Loucy (cell line): ENCODE measurements around the gene TUBA4A.

ENCODE experiments used
- H2AFZ ChIP-seq: fragments of 200-600 bp; sonication (generic); 2 replicates; pipeline ENCODE4 v1.6.0; 2016; ENCODE audit warnings: antibody characterized with exemption, mild to moderate bottlenecking, low read length, moderate library complexity
- H3F3A ChIP-seq: fragments of 200-600 bp; 2 replicates; pipeline ENCODE4 v1.6.0; 2016; ENCODE audit warnings: antibody characterized with exemption, low read depth, mild to moderate bottlenecking
- H3K27me3 ChIP-seq: fragments of 200-600 bp; sonication (generic); 2 replicates; pipeline ENCODE4 v1.6.1; 2014; ENCODE audit warnings: low read length, mild to moderate bottlenecking; ENCODE audit not compliant: insufficient read depth, poor library complexity, severe bottlenecking
- H3K36me3 ChIP-seq: fragments of 200-600 bp; sonication (generic); 2 replicates; pipeline ENCODE4 v1.6.1; 2016; ENCODE audit warnings: low read length; ENCODE audit not compliant: insufficient read depth
- H3K4me1 ChIP-seq: fragments of 200-600 bp; sonication (generic); 2 replicates; pipeline ENCODE4 v1.5.1; 2014; ENCODE audit warnings: low read length, mild to moderate bottlenecking; ENCODE audit not compliant: insufficient read depth, poor library complexity, severe bottlenecking
- H3K4me2 ChIP-seq: fragments of 200-600 bp; sonication (generic); 2 replicates; pipeline ENCODE4 v1.6.0; 2014; ENCODE audit warnings: antibody characterized with exemption, low read length, low read depth, mild to moderate bottlenecking; ENCODE audit not compliant: poor library complexity, severe bottlenecking
- H3K4me3 ChIP-seq: fragments of 200-600 bp; sonication (generic); 2 replicates; pipeline ENCODE4 v1.5.1; 2014; ENCODE audit warnings: low read length, mild to moderate bottlenecking, mixed read lengths; ENCODE audit not compliant: poor library complexity, severe bottlenecking
- H3K79me2 ChIP-seq: fragments of 200-600 bp; sonication (generic); 2 replicates; pipeline ENCODE4 v1.6.1; 2014; ENCODE audit warnings: low read length; ENCODE audit not compliant: insufficient read depth
- H3K9ac ChIP-seq: fragments of 200-600 bp; sonication (generic); 2 replicates; pipeline ENCODE4 v1.6.0; 2014; ENCODE audit warnings: mild to moderate bottlenecking, low read depth, low read length, moderate library complexity; ENCODE audit not compliant: poor library complexity, severe bottlenecking
- H3K9me2 ChIP-seq: fragments of 200-600 bp; sonication (generic); replicated peaks from 2 replicates; pipeline ENCODE4 v1.6.1; 2016; ENCODE audit warnings: low read depth, low read length, mixed read lengths
- H3K9me3 ChIP-seq: fragments of 200-600 bp; sonication (generic); 2 replicates; pipeline ENCODE4 v1.6.1; 2014; ENCODE audit warnings: mild to moderate bottlenecking, antibody characterized with exemption, low read length, low read depth; ENCODE audit not compliant: insufficient read depth
- H4K20me1 ChIP-seq: fragments of 200-600 bp; sonication (generic); 2 replicates; pipeline ENCODE4 v1.6.0; 2014; ENCODE audit warnings: antibody characterized with exemption, low read length, mild to moderate bottlenecking; ENCODE audit not compliant: insufficient read depth, poor library complexity, severe bottlenecking
- EZH2phosphoT487 ChIP-seq: fragments of 200-600 bp; IDR thresholded peaks from 2 replicates; pipeline ENCODE4 v1.6.1; 2018; ENCODE audit warnings: antibody characterized with exemption, mild to moderate bottlenecking, moderate library complexity, borderline replicate concordance
- TF ChIP-seq, protein P1 (sequence below): fragments of 200-600 bp; sonication (generic); conservative IDR thresholded peaks from 2 replicates; pipeline ENCODE4 v1.5.1; 2014; ENCODE audit warnings: mild to moderate bottlenecking, antibody characterized with exemption, low read length

The TUBA4A gene

DNA sequence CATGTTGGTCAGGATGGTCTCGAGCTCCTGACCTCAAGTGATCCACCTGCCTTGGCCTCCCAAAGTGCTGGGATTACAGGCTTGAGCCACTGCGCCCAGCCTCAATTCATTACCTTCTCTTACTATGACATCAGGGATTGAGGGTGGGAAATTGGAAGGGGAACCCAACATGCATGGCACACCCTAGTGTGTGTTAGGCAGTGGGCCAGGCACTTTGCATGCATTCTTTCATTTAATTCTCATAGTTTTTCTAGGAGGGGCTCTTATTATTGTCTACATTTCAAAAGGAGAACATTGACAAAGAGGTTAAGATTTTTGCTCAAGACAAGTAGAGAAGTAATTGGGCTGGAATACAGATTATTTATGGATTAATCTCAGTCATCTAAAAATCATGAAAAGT, 14.6 kb upstream of the TUBA4A start:
- Histone ChIP-seq H3K79me2 (no peaks in the 10 kb centered on the region), H3K27me3 (no peaks in the 10 kb centered on the region), H3K9ac (no peak overlapping the region), H3K36me3 (no peaks in the 10 kb centered on the region), H3K9me3 (no peaks in the 10 kb centered on the region), H3F3A (no peaks in the 10 kb centered on the region), H4K20me1 (no peaks in the 10 kb centered on the region), H3K4me2 (no peak overlapping the region), H3K4me3 (no peak overlapping the region), H3K9me2 (no peaks in the 10 kb centered on the region), H3K4me1 (no peaks in the 10 kb centered on the region), H2AFZ (no peak overlapping the region)
- no peak for TF ChIP-seq EZH2phosphoT487
- TF ChIP-seq, protein P1, sequence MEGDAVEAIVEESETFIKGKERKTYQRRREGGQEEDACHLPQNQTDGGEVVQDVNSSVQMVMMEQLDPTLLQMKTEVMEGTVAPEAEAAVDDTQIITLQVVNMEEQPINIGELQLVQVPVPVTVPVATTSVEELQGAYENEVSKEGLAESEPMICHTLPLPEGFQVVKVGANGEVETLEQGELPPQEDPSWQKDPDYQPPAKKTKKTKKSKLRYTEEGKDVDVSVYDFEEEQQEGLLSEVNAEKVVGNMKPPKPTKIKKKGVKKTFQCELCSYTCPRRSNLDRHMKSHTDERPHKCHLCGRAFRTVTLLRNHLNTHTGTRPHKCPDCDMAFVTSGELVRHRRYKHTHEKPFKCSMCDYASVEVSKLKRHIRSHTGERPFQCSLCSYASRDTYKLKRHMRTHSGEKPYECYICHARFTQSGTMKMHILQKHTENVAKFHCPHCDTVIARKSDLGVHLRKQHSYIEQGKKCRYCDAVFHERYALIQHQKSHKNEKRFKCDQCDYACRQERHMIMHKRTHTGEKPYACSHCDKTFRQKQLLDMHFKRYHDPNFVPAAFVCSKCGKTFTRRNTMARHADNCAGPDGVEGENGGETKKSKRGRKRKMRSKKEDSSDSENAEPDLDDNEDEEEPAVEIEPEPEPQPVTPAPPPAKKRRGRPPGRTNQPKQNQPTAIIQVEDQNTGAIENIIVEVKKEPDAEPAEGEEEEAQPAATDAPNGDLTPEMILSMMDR: no peak

DNA sequence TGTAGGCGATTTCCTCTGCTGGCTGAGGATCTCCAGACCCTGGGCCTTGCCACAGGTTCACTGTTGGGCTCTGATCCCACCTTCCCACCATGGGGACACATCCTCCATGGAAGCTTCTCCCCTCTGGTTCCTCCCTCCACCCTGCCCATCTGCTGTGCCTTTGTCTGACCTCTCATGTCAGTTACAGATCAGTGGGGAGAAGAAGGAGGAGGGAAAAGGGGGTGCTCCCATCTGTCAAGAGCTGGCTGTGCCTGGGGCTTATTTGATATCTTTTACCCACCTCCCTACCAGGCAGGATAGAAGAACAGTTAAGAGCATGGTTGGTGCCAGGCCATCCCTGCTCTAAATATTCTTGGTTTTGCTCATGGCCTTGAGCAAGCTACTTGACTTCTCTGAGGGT, 13.2 kb upstream of the TUBA4A start:
- no peaks in the 10 kb centered on the region for H3K79me2 ChIP-seq
- no peaks in the 10 kb centered on the region for H3K4me1 ChIP-seq
- no peak for TF ChIP-seq EZH2phosphoT487
- TF ChIP-seq, protein P1: no peak
- no peak overlapping the region for H3K4me3 ChIP-seq
- H2AFZ ChIP-seq: no peak overlapping the region
- H3K36me3 ChIP-seq: no peaks in the 10 kb centered on the region
- no peaks in the 10 kb centered on the region for H3K27me3 ChIP-seq
- H3F3A ChIP-seq: no peaks in the 10 kb centered on the region
- no peak overlapping the region for H3K9ac ChIP-seq
- no peaks in the 10 kb centered on the region for H3K9me2 ChIP-seq
- H3K9me3 ChIP-seq: no peaks in the 10 kb centered on the region
- H4K20me1 ChIP-seq: no peaks in the 10 kb centered on the region
- no peak overlapping the region for H3K4me2 ChIP-seq

DNA sequence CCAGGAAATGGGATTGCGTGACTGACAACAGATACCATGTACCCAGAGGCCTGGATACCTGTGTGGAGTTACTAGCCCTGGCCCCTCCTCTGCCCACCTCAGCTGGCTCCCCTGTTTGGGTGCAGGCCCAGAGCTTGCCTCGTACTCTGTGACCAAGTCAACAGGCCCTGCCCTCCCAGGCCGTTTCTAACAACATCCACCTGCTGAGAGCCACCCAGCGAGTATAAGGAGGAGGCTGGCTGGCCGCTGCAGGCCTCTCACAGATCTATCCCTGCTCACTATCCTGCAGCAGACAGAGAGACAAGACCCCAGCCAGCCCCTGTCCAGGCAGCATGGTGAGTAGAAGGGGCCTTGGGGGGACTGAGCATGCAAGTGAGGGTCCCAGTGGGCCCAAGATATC, 12.5 kb upstream of the TUBA4A start:
- no peak overlapping the region for H3K4me2 ChIP-seq

More for the DNA sequence above, 12.5 kb upstream of the TUBA4A start:
- Histone ChIP-seq H3K9ac (no peak overlapping the region), H4K20me1 (no peaks in the 10 kb centered on the region), H3K27me3 (no peaks in the 10 kb centered on the region), H3K4me1 (peaks cover 1% of the 10 kb centered on the region), H3K9me2 (no peaks in the 10 kb centered on the region), H3K9me3 (no peaks in the 10 kb centered on the region), H3F3A (no peaks in the 10 kb centered on the region), H3K36me3 (no peaks in the 10 kb centered on the region), H3K4me3 (no peak overlapping the region), H3K79me2 (no peaks in the 10 kb centered on the region), H2AFZ (no peak overlapping the region)
- TF ChIP-seq EZH2phosphoT487: no peak
- TF ChIP-seq, protein P1: no peak
